DND-41 (cell line): ENCODE results near the gene VAMP7.

Source experiments
- CTCF ChIP-seq: IDR thresholded peaks from 2 replicates; pipeline ENCODE4 v1.5.1; 2012; ENCODE audit warnings: borderline replicate concordance, low read length, moderate library complexity, mild to moderate bottlenecking; ENCODE audit not compliant: poor library complexity, severe bottlenecking; ENCODE audit errors: extremely low read depth
- EZH2 ChIP-seq: IDR thresholded peaks from 3 replicates; pipeline ENCODE4 v1.6.1; 2012; ENCODE audit warnings: borderline replicate concordance, low read depth, mild to moderate bottlenecking, moderate library complexity, low read length, inconsistent platforms; ENCODE audit not compliant: severe bottlenecking

GRCh38 chrX:155900765-155901164, 19.6 kb downstream of the VAMP7 start:
- TF ChIP-seq CTCF (no peak), EZH2 (no peak)
